ENCODE measurements around the gene KRTAP5-6. TPM values are rescaled to one million over a fixed set of nuclear protein-coding genes. Genes with fewer than 3 reads are reported as not detected.

Gene KRTAP5-6
- total RNA-seq, 1 experiment from 2014 or later = not detected

DNA sequence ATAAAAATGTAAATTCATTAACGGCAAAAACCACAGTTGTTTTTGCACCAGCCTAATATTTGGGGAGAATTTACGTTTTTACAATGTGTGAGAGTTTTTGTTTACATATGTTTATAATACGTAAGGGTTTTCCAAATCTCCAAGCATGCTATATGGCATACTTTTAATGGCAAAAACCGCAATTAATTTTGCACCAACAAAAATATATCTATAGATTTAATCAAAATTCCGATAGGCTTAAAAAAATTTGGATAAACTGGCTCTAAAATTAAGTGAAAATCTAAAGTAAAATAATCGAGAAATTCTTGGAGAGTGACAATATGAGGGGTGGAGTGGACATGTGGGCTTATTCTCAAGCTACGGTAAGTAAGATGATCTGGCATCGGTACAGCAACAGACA lies 22.8 kb downstream of the KRTAP5-6 start:
- DNase-seq (ENCODE audit: low read depth) = no peak
- in situ Hi-C loops (cut with HindIII; ENCODE audit: low pct_unique_long_range_greater_than_20kb, low sequenced_read_pairs) = no loop called here

DNA sequence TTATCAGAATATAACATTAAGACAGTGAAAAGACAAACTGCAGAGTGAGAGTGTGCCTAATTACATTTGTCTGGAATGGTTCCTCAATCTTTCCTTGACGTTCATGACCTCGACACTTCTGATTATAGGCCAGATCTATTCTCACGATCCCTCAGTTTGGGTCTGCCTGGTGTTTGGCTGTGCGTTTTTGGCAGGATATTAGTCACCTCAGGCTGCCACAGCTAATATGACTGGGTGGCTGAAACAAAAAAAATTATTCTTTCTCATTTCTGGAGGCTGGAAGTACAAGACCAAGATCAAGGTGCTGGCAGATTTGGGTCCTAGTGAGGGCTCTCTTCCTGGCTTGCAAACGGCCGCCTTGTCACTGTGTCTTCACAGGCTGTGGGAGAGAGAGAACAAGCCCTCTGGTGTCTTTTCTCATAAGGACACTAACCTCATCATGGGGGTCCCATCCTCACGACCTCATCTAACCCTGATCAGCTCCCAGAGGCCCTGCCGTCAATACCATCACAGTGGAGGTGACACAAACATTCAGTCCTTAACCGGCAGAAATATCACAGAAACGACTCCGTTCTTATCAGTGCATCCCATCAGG lies 30.2 kb downstream of the KRTAP5-6 start:
- DNase-seq (ENCODE audit: low read depth) = no peak
- in situ Hi-C loops (cut with HindIII; ENCODE audit: low pct_unique_long_range_greater_than_20kb, low sequenced_read_pairs) = no loop called here

DNA sequence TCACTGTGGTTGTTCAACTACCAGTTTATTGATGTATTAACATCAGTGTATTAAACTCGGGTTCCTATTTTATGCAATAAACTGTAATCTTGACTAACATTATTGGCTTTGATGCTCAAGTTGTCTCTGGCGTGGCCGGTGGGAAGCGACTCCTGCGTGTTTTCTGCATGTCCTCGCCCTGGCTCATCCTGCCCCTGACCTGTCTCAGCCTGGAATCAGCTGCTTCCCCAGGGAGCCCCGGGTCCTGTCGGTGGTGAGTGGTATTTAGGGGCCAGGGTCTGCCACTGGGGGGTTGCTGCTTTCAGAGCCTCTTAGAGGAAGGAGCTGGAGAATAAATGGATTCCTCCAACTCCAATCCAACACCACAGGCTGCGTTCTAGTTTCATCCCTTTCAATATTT lies 30.9 kb downstream of the KRTAP5-6 start:
- in situ Hi-C loops (cut with HindIII; ENCODE audit: low pct_unique_long_range_greater_than_20kb, low sequenced_read_pairs) = no loop called here
- no peak for DNase-seq (ENCODE audit: low read depth)

DNA sequence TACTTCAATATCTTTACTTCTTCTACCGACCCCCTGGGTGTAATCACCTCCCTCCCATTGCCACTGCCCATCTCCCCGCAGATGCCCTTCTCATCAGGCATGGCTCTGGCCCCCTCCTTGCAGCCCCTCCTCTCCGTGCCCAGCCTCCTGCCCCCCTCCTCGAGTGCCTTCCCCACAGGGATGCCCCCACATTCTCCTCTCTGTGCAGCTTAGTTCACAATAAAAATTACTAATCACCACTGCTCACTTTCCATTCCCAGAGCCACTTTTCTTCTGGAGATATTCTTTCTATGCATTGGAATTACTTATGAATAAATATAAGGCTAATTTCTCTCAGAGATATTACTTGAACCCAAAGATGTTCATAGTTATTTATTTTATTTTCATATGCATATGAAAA lies 31.3 kb downstream of the KRTAP5-6 start:
- DNase-seq (ENCODE audit: low read depth) = no peak
- in situ Hi-C loops (cut with HindIII; ENCODE audit: low pct_unique_long_range_greater_than_20kb, low sequenced_read_pairs) = no loop called here

DNA sequence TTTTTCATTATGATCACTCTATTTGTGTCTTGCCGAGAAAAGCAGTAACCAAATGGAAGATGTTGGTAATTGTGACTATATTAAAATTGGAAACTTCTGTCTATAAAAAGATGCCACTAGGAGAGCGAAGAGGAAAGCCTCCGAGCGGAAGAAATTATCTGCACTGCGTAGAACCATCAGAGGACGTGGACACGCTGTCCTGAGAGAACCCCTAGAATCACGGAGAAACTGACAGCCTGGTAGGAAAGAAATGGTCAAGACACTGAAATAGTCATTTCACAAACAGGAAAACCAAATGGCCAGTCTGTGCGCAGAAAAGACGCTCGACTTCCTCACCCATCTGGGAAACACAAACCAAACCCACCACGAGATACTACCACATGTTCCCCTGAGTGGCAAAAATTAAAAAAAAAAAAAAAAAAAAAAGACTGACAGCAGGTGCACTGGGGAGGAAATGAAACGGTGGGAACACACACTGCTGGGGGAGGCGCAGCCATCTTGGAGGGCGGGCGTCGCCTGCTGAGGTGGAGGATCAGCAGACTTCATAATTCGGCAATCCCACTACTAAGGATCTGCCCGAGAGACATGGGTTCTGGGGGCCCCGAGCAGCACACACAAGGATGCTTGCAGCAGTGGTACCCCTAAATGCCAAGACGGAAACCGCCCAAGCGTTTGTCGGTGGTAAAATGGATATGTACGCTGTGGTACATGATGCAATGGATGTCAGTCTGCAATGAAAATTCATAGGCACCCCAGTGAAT lies 32.1 kb downstream of the KRTAP5-6 start:
- in situ Hi-C loops (cut with HindIII; ENCODE audit: low pct_unique_long_range_greater_than_20kb, low sequenced_read_pairs) = no loop called here
- no peak for DNase-seq (ENCODE audit: low read depth)

DNA sequence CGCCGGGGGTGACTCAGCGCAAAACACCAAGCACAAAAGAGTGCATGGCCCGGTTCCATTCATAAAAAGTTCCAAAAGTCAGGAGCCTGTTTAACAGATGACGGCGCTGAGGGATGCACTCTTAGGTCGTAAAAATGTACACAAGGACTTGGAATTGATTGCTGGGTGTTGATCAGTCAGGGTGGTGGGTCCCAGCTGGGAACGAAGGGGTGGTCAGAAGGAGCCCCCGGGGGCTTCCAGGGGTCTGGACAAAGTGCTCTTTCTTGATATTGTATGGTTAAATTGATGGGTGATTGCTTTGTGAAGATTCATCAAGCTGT lies 32.7 kb downstream of the KRTAP5-6 start:
- no peak for DNase-seq (ENCODE audit: low read depth)
- in situ Hi-C loops (cut with HindIII; ENCODE audit: low pct_unique_long_range_greater_than_20kb, low sequenced_read_pairs) = no loop called here

DNA sequence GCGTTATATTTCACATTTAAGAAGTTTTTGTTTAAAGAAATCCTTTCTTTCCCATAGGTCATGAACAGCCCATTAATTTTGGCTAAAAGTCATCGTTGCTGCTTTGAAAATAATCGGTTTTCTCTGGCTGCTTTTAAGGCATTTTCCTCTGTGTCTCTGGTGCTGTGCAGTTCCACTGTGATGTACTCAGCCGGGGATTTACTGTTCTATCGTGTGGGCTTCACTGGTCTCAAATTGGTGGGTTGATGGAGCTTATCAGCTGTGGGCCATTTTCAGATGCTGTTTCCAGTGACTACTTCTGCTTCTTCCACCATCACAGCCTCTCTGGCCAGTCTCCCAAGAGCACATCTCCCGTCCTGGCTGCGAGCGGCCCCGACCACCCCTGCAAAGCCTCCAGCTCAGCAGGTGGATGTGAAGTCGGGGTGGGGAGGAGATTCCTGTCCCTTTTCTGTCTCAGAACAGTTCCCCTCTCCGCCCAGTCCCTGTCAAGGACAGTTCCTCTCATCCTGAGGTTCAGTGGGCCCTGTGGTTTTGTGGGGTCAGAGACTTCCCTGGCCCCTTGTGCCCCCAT lies 33.1 kb downstream of the KRTAP5-6 start:
- DNase-seq (ENCODE audit: low read depth) = no peak
- in situ Hi-C loops (cut with HindIII; ENCODE audit: low pct_unique_long_range_greater_than_20kb, low sequenced_read_pairs) = no loop called here

DNA sequence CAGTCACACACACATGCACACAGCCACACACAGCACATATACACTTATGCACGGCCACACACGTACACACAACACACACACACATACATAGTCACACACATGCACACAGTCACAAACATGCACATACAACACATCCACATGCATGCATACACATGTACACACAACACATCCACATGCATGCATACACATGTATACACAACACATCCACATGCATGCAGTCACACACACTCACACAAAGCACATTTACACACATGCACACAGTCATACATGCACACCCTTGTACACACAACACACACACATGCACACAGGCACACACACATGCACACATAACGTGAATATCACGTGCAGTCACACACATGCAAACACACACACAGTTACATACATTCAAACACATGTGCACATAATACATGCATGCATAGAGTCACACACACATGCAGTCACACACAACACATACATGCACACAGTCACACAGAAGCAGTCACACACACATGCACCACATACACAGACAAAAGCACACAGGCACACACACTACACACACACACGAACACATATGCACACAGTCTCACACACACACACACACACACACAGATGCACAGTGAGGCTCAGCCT lies 34.6 kb downstream of the KRTAP5-6 start:
- no peak for DNase-seq (ENCODE audit: low read depth)
- in situ Hi-C loops (cut with HindIII; ENCODE audit: low pct_unique_long_range_greater_than_20kb, low sequenced_read_pairs) = no loop called here

DNA sequence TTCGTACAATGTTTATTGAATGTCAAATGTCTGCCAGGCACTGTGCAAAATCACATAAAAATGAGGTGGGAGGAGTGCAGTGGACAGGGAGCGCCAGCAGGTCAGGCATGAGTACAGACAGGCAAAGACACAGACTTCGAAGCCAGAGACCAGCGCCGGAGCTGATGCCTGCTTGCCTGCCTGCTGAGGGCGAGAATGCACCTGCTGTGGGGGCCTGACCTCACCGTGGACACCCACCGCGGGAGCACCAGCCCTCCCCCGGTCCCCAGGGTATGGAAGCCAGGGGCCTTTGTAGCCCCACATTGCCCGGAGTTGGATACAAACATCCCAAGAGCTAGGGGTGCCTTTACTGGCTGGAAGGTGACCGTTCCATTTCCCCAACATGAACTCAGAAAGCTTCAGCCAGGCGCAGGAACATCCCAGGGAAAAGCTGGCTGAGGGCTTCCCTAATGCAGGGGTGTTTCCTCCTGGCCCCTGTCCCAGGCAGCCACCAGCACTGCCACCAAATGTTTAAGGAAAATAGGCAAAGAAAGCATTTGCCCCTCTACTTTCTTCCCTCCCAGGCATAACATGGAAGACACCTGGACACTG lies 35.5 kb downstream of the KRTAP5-6 start:
- no peak for DNase-seq (ENCODE audit: low read depth)

DNA sequence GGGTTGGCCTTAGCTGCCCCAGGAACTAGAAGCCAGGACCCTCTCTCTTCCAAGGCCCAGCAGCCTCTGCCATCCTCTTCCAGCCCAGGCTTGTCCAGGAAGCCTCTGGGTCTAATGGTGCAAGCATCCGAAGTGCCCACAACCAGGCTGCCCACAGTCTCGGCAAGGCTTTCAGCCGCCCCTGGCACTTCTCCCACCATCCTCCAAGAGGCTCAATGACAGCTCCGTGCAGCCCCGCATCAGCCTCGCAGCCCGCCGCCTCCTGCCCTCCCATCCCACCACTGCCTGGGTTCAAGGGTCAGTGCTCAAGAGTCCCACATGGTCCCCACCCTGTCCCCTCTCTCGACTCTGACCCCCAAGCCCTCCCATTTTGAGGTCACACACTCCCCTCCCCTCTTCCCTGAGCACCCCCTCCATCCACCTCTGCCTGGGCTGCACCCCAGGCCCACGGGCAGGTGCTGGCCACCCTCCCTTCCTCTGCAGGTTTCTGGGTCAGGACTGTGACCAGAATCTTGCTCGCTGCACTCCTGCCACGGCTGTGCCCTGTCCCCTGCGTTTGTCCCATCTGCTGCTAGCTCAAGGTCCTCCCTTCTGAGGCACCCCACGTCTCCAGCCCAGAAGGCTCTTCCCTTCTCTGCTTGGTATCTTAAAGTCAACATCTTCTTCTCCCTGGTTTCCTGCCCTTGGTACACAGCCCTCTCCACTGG lies 36.2 kb downstream of the KRTAP5-6 start:
- DNase-seq (ENCODE audit: low read depth) = no peak
- in situ Hi-C loops (cut with HindIII; ENCODE audit: low pct_unique_long_range_greater_than_20kb, low sequenced_read_pairs) = no loop called here

More for the DNA sequence above, 35.5 kb downstream of the KRTAP5-6 start:
- in situ Hi-C loops (cut with HindIII; ENCODE audit: low pct_unique_long_range_greater_than_20kb, low sequenced_read_pairs) = no loop called here

DNA sequence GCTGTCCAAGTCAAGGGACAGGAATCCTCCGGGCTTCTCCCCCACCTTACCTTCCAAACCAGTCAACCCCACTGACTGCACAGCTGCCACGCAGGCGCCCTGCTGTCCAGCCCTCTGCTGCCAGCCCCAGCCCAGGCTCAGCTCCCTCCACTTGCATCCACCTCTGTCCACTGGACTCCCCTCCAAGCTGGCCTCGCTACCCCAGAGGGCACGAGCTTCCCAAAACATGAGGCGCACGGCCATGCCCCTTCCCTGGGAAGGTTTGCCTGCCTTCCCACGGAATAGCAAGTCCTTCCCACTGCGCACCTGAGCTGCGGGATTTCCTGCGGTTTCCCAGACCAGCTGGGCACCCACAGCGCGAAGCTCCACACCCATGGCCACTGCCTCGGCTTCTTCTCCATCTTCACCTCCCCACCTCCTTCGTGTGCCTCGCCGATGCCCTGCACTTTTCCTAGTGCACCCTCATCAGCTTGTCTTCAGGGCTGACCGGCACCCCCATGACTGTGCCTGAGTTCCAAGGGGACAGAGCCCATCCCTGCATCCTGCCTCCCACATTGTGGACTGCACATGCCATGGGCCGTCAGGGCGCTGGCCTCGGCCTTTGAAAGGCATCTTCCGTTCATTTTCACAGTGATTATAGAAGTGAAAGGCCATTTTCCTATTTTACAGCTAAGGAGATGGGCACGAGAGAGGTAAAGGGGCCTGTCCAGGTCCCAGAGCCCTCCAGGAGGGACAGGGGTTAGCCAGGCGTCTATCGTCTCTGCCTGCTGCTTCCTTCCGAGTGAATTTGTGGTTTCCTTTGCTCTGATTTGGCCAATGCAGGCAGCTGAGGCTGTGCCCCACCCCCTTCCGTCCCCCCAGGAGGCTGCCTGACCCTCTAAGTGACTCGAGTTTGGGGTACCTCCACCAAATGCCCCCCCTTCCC lies 37.0 kb downstream of the KRTAP5-6 start:
- in situ Hi-C loops (cut with HindIII; ENCODE audit: low pct_unique_long_range_greater_than_20kb, low sequenced_read_pairs) = no loop called here
- DNase-seq (ENCODE audit: low read depth) = no peak

DNA sequence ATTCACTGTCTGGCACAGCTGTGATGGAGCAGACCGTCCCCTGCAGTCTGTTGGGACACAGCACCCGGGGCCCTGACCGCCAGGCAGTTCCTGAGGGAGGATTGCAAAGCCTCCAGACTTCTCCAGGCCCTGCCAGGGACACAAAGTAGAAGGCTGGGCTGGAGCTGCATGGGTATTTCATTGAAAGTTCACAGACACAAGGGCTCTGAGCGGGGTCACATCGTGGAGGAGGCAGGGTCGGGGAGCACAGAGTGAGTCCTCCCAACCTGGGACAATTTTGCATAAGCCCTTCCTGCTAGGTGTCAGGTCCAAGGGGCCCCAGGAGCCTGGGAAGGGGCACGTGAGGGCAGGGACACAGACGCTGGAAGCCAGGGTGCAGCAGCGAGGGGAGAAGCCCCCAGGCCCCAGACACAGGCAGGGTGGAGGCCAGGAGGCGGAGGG lies 37.7 kb downstream of the KRTAP5-6 start:
- no peak for DNase-seq (ENCODE audit: low read depth)
- in situ Hi-C loops (cut with HindIII; ENCODE audit: low pct_unique_long_range_greater_than_20kb, low sequenced_read_pairs) = no loop called here

DNA sequence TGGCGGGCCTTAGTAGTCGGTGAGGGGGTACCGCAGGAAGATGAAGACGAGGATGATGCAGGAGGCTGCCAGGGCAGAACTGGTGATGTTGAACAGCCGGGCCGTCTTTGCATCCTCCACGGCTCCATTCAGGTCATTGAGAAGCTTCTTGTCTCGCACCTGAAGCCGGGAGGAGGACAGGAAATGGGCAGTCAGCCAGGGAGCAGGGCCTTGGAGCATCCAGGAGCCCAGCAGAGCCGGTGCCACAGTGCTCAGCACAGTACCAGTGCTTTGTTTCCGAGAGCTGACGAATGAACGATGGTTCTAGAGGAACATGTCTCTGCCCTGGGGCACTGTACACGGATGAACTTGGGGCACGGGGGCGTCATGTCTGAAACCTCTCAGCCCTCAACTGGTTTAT lies 38.3 kb downstream of the KRTAP5-6 start:
- DNase-seq (ENCODE audit: low read depth) = no peak
- in situ Hi-C loops (cut with HindIII; ENCODE audit: low pct_unique_long_range_greater_than_20kb, low sequenced_read_pairs) = no loop called here

DNA sequence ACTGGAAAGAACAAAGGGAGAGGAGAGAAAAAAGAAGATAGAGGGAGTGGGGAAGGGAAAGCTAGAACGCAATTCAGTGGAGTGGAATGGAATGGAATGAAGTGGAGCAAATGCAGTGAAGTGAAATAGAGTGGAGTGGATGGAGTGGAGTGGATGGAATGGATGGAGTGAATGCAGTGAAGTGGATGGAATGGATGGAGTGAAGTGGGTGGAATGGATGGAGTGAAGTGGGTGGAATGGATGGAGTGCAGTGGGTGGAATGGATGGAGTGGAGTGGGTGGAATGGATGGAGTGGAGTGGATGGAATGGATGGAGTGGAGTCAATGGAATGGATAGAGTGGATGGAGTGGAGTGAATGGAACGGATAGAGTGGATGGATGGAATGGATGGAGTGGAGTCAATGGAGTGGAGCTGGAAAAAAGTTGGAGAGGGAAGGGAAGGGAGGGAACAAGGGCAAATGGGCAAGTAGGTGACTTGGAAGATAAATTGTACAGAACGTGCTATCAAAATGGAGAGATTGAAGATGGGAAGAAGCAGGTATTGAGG lies 39.5 kb downstream of the KRTAP5-6 start:
- DNase-seq (ENCODE audit: low read depth) = no peak
- in situ Hi-C loops (cut with HindIII; ENCODE audit: low pct_unique_long_range_greater_than_20kb, low sequenced_read_pairs) = no loop called here

DNA sequence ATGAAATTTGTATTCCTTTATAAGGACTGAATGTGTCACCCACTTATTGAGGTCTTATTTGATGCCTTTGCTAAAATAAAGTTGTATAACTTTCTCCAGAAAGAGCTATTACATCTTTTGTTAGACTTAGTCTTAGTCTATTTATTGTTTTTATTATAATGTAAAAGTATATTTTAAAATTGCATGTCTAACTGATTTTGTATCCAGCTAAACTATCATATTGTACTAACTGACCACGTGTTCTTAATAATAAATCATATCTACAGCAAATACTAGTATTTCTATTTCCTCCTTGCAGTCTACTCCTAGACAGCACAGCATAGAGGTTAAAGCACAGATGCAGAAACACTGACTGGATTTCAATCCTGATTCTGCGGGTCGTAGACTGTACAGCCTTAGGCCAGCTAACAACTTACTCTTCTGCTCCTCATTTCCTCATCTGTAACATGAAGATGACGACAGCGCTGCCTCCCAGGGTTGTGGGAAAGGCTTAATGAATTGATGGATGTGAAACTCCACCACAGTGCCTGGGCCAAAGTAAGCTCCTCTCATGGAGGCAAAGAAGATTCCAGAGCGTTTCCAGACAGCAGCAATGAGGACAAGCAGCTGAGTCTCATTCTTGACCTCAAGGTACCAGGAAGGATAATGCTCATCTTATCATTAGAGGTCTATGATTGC lies 40.2 kb downstream of the KRTAP5-6 start:
- in situ Hi-C loops (cut with HindIII; ENCODE audit: low pct_unique_long_range_greater_than_20kb, low sequenced_read_pairs) = no loop called here
- DNase-seq (ENCODE audit: low read depth) = no peak

DNA sequence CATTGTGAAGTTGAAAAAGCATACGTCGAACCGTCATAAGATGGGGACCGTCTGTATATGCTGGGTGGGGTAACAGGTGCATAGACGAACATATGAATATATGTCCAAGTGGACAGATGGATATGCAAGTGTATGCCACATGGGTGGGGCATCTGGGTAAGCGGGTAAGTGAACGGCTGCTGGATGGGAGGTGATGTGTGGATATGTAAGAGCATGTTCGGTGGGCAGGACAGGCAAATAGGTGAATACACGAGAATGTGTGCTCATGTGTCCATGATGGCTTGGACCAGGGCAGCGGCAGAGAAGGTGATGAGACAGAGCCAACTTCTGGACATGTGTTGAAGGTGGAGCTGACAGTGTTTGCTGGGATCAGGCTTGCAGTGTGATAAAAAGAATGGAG lies 41.4 kb downstream of the KRTAP5-6 start:
- no peak for DNase-seq (ENCODE audit: low read depth)
- in situ Hi-C loops (cut with HindIII; ENCODE audit: low pct_unique_long_range_greater_than_20kb, low sequenced_read_pairs) = no loop called here

DNA sequence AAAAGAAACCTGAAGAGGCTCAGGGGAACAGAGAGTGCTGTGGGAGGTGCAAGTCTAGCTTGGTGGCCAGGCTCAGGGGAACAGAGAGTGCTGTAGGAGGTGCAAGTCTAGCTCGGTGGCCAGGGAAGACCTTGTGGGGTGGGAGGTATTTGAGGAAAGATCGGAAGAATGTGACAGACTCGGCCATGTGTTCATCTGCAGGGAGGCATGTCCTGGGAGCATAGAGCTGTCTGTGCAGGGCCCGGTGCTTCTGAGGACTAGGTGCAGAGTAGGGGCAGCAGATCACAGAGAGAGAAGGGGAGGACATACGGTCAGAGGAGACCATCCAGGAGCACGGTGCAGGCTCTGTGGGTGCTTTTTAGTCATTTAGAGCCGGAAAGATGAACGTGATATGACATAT lies 42.6 kb downstream of the KRTAP5-6 start:
- in situ Hi-C loops (cut with HindIII; ENCODE audit: low pct_unique_long_range_greater_than_20kb, low sequenced_read_pairs) = no loop called here
- DNase-seq (ENCODE audit: low read depth) = no peak
